ENCODE results near the gene COL4A4.

DNA sequence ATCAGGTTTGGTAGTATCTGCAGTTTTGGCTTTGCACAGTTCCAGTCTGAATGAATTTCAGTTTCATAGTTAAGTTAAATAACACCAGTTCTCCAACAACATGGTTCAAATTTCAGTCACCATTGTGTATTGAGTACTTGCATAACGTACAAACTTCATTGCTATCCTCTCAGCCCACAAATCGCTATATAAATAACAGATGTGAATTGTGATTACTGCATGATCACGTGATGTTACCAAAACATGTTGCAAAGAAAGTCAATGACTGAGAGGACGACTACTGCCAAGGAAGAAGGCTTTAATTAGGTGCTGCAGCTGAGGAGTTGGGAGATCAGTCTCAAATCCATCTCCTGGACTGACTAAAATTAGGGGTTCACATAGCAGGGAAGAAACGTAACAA lies 48.2 kb downstream of the COL4A4 start:
- TF ChIP-seq NANOG (IDR thresholded peaks at IDR 0.05; ENCODE audit: borderline replicate concordance) = no peak
- no peak for TF ChIP-seq POLR2AphosphoS5 (IDR thresholded peaks at IDR 0.05; ENCODE audit: low read depth)
- TF ChIP-seq CTCF (conservative IDR thresholded peaks at IDR 0.05; ENCODE audit: low read depth in 2 of 2) = no peak
- TF ChIP-seq REST (IDR thresholded peaks at IDR 0.05; ENCODE audit: unreplicated experiment) = no peak
